ENCODE measurements around the gene SNAPIN. TPM values are rescaled to one million over a fixed set of nuclear protein-coding genes. Genes with fewer than 3 reads are reported as not detected.

SNAPIN gene
- total RNA-seq, 1 experiment from 2014 or later: 29.0 TPM

GRCh38 chr1:153659175-153659534 is 652 bp downstream of the SNAPIN start:
- H4K91ac ChIP-seq (ENCODE audit: insufficient read length, low read depth, low read length): no peak overlapping the region
- no peak overlapping the region for H4K5ac ChIP-seq (ENCODE audit: insufficient read length, low read depth, low read length)
- H3K4me2 ChIP-seq (ENCODE audit: insufficient read depth, insufficient read length, low read length): peak overlapping the region; percentile 94
- H2BK12ac ChIP-seq (ENCODE audit: insufficient read length, low read depth, low read length): no peak overlapping the region
- Mint-ChIP-seq H3K4me1 (peaks cover 9% of the 10 kb centered on the region in 2 experiments), H3K9me3 (no peaks in the 10 kb centered on the region; a peak in 1 of 5 replicates), H3K4me3 (peak overlapping the region; percentile 94 to 95), H3K36me3 (ENCODE audit: insufficient read depth in 1 of 3, low read depth in 3 of 3) (peaks cover 18 to 40% (median 26%) of the 10 kb centered on the region in 3 experiments), H3K27ac (peak overlapping the region; percentile 15 to 90 (median 44); a peak in 6 of 7 replicates), H3K27me3 (ENCODE audit: low read depth) (no peaks in the 10 kb centered on the region)
- H3K79me2 ChIP-seq (ENCODE audit: insufficient read depth, low read length): no peaks in the 10 kb centered on the region; the same call in 1 of the 2 replicates
- H3K14ac ChIP-seq (ENCODE audit: insufficient read depth, low read length): peak overlapping the region; percentile 40; the same call in 1 of the 2 replicates
- H3K23ac ChIP-seq (ENCODE audit: insufficient read length, low read depth, low read length): no peak overlapping the region
- H2AK5ac ChIP-seq (ENCODE audit: insufficient read length, low read length): no peak overlapping the region
- 0 out of 2 replicates have a peak, but pooled peaks cover 2% of the 10 kb centered on the region for H3K4me1 ChIP-seq (ENCODE audit: insufficient read depth, low read length)
- H3T11ph ChIP-seq (ENCODE audit: low read length): no peak overlapping the region
- H3K9ac ChIP-seq (ENCODE audit: extremely low read depth, insufficient read length, low read length): peak overlapping the region; percentile 81
- no peak overlapping the region for H3K27ac ChIP-seq (ENCODE audit: insufficient read length, low read depth, low read length)
- H3K27me3 ChIP-seq (ENCODE audit: insufficient read depth, low read length): no peaks in the 10 kb centered on the region
- DNase-seq: no peak
- no peak overlapping the region for H2BK20ac ChIP-seq (ENCODE audit: low read depth, low read length, poor library complexity, severe bottlenecking)
- WGBS (ENCODE audit: extremely low coverage, insufficient read length, low lambda C conversion rate): no CpG with 5 or more reads among the region's 8 CpGs
- H2BK5ac ChIP-seq (ENCODE audit: insufficient read length, low read length): no peak overlapping the region
- peaks cover 5% of the 10 kb centered on the region for H3K79me1 ChIP-seq (ENCODE audit: insufficient read depth, low read depth, low read length, poor library complexity, severe bottlenecking)
- H3K23me2 ChIP-seq (ENCODE audit: insufficient read length, low read depth, low read length, poor library complexity, severe bottlenecking): peaks cover 5% of the 10 kb centered on the region
- H2AFZ ChIP-seq (ENCODE audit: low read length): no peak overlapping the region
- H4K8ac ChIP-seq (replicated peaks; ENCODE audit: insufficient read length, low read depth, low read length): no peak overlapping the region
- no peaks in the 10 kb centered on the region for H4K20me1 ChIP-seq (ENCODE audit: control insufficient read depth, insufficient read depth, insufficient read length)
- no peak for TF ChIP-seq CTCF (conservative IDR thresholded peaks at IDR 0.05)
- H3K56ac ChIP-seq (ENCODE audit: insufficient read length, low read depth, low read length): no peak overlapping the region
- no peak overlapping the region for H2BK120ac ChIP-seq (ENCODE audit: low read depth, low read length, poor library complexity, severe bottlenecking)
- no peak overlapping the region for H3K18ac ChIP-seq (ENCODE audit: insufficient read length, low read depth, low read length)
- H3K4ac ChIP-seq (ENCODE audit: low read depth, low read length): no peak overlapping the region
- no peak overlapping the region for H2BK15ac ChIP-seq (ENCODE audit: low read depth, low read length)
- no peaks in the 10 kb centered on the region for H3K9me3 ChIP-seq (ENCODE audit: control insufficient read depth, low read depth, low read length)

Data from H9 (cell line).